ENCODE results near the gene ZNF26.

ZNF26 gene

DNA sequence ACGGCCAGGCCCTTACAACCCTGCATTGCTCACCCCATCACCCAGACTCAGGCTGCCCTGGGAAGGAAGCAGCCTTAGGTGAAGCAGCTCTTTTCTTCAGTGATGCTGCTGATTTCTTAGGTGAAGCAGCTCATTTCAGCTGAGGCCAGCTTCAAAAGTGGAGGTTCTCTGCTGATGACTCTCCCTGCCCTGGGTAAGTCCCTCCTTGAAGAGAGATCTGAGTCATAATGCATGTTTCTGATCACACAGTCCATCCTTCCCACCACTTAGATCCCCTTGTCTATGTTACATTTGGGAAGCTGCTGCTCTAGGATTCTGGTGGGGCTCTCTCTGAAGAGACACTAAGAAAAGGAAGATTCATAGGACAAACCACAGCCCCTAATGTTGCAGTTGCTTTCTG is 77.4 kb downstream of the ZNF26 start:
- no peak for DNase-seq

DNA sequence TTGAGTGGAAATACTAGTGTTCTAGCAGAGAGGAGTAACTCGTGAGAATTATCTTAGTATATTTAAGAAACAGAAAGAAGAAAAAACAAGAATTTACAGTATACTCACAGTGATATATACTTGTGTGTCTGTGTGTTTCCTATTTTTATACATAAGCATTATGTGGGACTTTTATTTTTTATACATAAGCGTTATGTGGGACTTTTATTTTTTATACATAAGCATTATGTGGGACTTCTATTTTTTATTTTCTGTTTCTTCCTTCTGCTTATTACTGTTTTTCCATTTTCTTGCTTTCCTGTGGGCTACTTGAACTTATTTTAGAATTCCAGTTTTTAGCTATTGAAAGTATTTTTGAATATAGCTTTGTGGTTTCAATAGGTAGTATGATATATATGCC is 87.7 kb downstream of the ZNF26 start:
- DNase-seq: no peak
